DOHH2 (cell line): ENCODE results near the gene SUDS3.

Source experiments
- H3F3A ChIP-seq: fragments of 200-600 bp; sonication (generic), shearing (Covaris generic); 2 replicates; pipeline ENCODE4 v1.6.0; 2016; ENCODE audit warnings: antibody characterized with exemption, mild to moderate bottlenecking; ENCODE audit not compliant: control insufficient read depth, insufficient read depth
- H3K27ac ChIP-seq: fragments of 200-600 bp; sonication (generic); 2 replicates; pipeline ENCODE4 v1.5.1; 2014; ENCODE audit warnings: low read depth, mild to moderate bottlenecking, low read length, moderate library complexity
- H3K27me3 ChIP-seq: fragments of 200-600 bp; sonication (generic); 2 replicates; pipeline ENCODE4 v1.6.1; 2014; ENCODE audit warnings: mild to moderate bottlenecking, low read length, mixed read lengths; ENCODE audit not compliant: control insufficient read depth
- H3K36me3 ChIP-seq: fragments of 200-600 bp; sonication (generic); 2 replicates; pipeline ENCODE4 v1.6.1; 2014; ENCODE audit warnings: mild to moderate bottlenecking, low read length, moderate library complexity, mixed read lengths; ENCODE audit not compliant: control insufficient read depth
- H3K4me1 ChIP-seq: fragments of 200-600 bp; sonication (generic); 2 replicates; pipeline ENCODE4 v1.6.1; 2014; ENCODE audit warnings: mild to moderate bottlenecking, low read length, mixed read lengths; ENCODE audit not compliant: control insufficient read depth
- H3K4me2 ChIP-seq: fragments of 200-600 bp; sonication (generic); 2 replicates; pipeline ENCODE4 v1.6.0; 2014; ENCODE audit warnings: mild to moderate bottlenecking, low read length, moderate library complexity
- H3K4me3 ChIP-seq: fragments of 200-600 bp; sonication (generic); 2 replicates; pipeline ENCODE4 v1.5.1; 2014; ENCODE audit warnings: mild to moderate bottlenecking, low read length, mixed read lengths
- H3K79me2 ChIP-seq: fragments of 200-600 bp; sonication (generic); 2 replicates; pipeline ENCODE4 v1.6.1; 2014; ENCODE audit warnings: mild to moderate bottlenecking, low read length, mixed read lengths; ENCODE audit not compliant: control insufficient read depth
- H3K9me2 ChIP-seq: fragments of 200-600 bp; sonication (generic); replicated peaks from 2 replicates; pipeline ENCODE4 v1.6.1; 2014; ENCODE audit warnings: mild to moderate bottlenecking, low read length, mixed read lengths; ENCODE audit not compliant: control insufficient read depth
- H3K9me3 ChIP-seq: fragments of 200-600 bp; sonication (generic); 2 replicates; pipeline ENCODE4 v1.6.1; 2014; ENCODE audit warnings: antibody characterized with exemption, low read length, mixed read lengths; ENCODE audit not compliant: control insufficient read depth, insufficient read depth
- H4K20me1 ChIP-seq: fragments of 200-600 bp; sonication (generic); 2 replicates; pipeline ENCODE4 v1.6.0; 2014; ENCODE audit warnings: low read depth, mild to moderate bottlenecking, antibody characterized with exemption, low read length, moderate library complexity; ENCODE audit not compliant: control insufficient read depth, insufficient read depth
- CTCF ChIP-seq: fragments of 200-600 bp; sonication (generic); IDR thresholded peaks from one replicate; pipeline ENCODE4 v1.5.1; 2014; ENCODE audit warnings: antibody characterized with exemption, mild to moderate bottlenecking, low read depth, low read length; ENCODE audit not compliant: poor library complexity, severe bottlenecking
- EZH2phosphoT487 ChIP-seq: fragments of 200-600 bp; sonication (generic); IDR thresholded peaks from 2 replicates; pipeline ENCODE4 v1.6.1; 2017; ENCODE audit warnings: borderline replicate concordance, mild to moderate bottlenecking, antibody characterized with exemption, low read length, moderate library complexity, mixed read lengths

The SUDS3 gene

GRCh38 chr12:118355843-118356242 lies 20.5 kb upstream of the SUDS3 start:
- H3K4me2 ChIP-seq = peak overlapping the region; percentile 79
- TF ChIP-seq EZH2phosphoT487 = no peak
- TF ChIP-seq CTCF = no peak
- H3K4me3 ChIP-seq = peak overlapping the region; percentile 76
- H3K9me2 ChIP-seq = no peaks in the 10 kb centered on the region
- no peaks in the 10 kb centered on the region for H4K20me1 ChIP-seq
- H3K79me2 ChIP-seq = peaks cover 89% of the 10 kb centered on the region
- peaks cover 38% of the 10 kb centered on the region for H3F3A ChIP-seq
- peaks cover 34% of the 10 kb centered on the region for H3K36me3 ChIP-seq
- peaks cover 8% of the 10 kb centered on the region; the same call in 1 of the 2 replicates for H3K9me3 ChIP-seq
- no peaks in the 10 kb centered on the region for H3K27me3 ChIP-seq
- peak overlapping the region; percentile 45 for H3K27ac ChIP-seq
- peaks cover 58% of the 10 kb centered on the region for H3K4me1 ChIP-seq

- Histone ChIP-seq H3K36me3 (peaks cover 34% of the 10 kb centered on the region), H3K27ac (peak overlapping the region; percentile 85), H3K4me3 (peak overlapping the region; percentile 76), H3F3A (peaks cover 41% of the 10 kb centered on the region), H4K20me1 (no peaks in the 10 kb centered on the region), H3K27me3 (no peaks in the 10 kb centered on the region), H3K9me2 (no peaks in the 10 kb centered on the region), H3K9me3 (peaks cover 8% of the 10 kb centered on the region; the same call in 1 of the 2 replicates), H3K4me2 (peak overlapping the region; percentile 79), H3K79me2 (peaks cover 81% of the 10 kb centered on the region), H3K4me1 (peaks cover 58% of the 10 kb centered on the region)
- no peak for TF ChIP-seq CTCF
- no peak for TF ChIP-seq EZH2phosphoT487
These were observed 19.5 kb upstream of the SUDS3 start for GRCh38 chr12:118356809-118357256.

- TF ChIP-seq CTCF = peak; percentile 83
- no peak for TF ChIP-seq EZH2phosphoT487
- Histone ChIP-seq H3K4me2 (peak overlapping the region; percentile 79), H3K4me3 (peak overlapping the region; percentile 76), H3K9me2 (no peaks in the 10 kb centered on the region), H3K4me1 (peaks cover 58% of the 10 kb centered on the region), H3K27ac (peak overlapping the region; percentile 85), H3K27me3 (no peaks in the 10 kb centered on the region), H3K79me2 (peaks cover 75% of the 10 kb centered on the region), H3F3A (peaks cover 41% of the 10 kb centered on the region), H3K9me3 (peaks cover 8% of the 10 kb centered on the region; the same call in 1 of the 2 replicates), H4K20me1 (no peaks in the 10 kb centered on the region), H3K36me3 (peaks cover 34% of the 10 kb centered on the region)
These were observed 18.9 kb upstream of the SUDS3 start for GRCh38 chr12:118357257-118358007.
